ENCODE measurements around the gene MERTK.

The MERTK gene

DNA sequence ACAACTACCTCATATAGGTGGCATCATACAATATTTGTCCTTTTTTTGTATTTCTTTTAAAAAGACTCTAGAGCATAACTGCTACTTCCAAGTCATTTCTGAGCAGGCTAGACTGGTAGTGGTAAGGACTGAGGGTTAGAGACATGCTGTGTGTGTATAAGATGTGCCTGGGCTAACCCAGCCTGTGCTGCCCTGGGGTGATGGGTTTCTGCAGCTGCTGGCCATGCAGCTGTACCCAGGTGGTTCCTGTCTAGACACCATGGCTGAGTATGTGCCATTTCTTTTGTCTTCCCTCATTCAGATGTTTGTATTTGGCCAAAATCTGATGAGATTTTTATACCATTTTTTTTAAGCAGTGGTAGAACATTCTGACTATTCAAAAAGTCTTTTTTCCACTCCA, 40.0 kb downstream of the MERTK start:
- DNase-seq (ENCODE audit: low read depth) = no peak
- TF ChIP-seq, protein P1, sequence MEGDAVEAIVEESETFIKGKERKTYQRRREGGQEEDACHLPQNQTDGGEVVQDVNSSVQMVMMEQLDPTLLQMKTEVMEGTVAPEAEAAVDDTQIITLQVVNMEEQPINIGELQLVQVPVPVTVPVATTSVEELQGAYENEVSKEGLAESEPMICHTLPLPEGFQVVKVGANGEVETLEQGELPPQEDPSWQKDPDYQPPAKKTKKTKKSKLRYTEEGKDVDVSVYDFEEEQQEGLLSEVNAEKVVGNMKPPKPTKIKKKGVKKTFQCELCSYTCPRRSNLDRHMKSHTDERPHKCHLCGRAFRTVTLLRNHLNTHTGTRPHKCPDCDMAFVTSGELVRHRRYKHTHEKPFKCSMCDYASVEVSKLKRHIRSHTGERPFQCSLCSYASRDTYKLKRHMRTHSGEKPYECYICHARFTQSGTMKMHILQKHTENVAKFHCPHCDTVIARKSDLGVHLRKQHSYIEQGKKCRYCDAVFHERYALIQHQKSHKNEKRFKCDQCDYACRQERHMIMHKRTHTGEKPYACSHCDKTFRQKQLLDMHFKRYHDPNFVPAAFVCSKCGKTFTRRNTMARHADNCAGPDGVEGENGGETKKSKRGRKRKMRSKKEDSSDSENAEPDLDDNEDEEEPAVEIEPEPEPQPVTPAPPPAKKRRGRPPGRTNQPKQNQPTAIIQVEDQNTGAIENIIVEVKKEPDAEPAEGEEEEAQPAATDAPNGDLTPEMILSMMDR (IDR thresholded peaks at IDR 0.05; ENCODE audit: control insufficient read depth, extremely low read depth, insufficient read depth) = no peak
- H3K4me3 ChIP-seq (ENCODE audit: low read depth, low read length) = no peak overlapping the region

DNA sequence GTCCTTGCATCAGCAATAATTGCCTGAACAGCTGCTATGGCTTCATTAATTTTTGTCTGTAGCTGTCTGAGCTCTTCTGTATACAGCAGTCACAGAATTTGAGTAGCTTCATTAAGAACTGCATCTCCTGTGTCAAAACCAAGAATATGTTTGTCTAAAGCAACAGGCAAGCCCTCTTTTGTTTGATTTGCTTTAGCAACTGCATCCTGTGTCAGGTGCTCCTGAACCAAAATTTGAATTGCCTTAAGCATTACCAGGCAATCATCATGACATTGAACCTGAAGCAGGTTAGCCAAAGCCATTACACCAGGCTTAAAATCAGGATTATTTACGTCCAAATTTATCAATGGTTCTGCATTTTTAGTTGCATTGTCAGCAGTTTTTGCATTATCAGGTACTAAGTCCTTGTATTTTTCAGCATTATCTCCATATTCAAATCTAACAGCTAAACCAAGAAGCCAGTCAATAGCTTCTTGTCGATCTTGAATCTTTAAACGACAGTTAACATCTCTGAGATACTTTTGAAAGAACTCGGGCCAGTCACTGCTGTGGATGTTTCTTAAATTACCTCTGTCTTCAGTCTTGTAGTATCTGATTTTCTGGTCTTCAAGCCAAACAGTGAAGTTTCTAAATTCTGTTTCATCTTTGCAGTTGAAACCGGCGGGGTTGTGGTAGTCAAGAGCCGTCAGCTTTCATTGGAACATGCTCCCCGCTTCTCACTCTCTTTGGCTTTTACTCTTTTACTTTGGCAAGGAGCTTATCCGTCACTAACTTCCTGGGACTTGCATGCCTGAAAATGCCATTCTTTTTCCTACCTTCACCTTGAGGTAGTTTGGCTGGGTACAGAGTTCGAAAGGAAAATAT, 42.2 kb downstream of the MERTK start:
- no peak overlapping the region for H3K4me3 ChIP-seq (ENCODE audit: low read depth, low read length)
- TF ChIP-seq, protein P1 (IDR thresholded peaks at IDR 0.05; ENCODE audit: control insufficient read depth, extremely low read depth, insufficient read depth) = no peak
- no peak for DNase-seq (ENCODE audit: low read depth)

DNA sequence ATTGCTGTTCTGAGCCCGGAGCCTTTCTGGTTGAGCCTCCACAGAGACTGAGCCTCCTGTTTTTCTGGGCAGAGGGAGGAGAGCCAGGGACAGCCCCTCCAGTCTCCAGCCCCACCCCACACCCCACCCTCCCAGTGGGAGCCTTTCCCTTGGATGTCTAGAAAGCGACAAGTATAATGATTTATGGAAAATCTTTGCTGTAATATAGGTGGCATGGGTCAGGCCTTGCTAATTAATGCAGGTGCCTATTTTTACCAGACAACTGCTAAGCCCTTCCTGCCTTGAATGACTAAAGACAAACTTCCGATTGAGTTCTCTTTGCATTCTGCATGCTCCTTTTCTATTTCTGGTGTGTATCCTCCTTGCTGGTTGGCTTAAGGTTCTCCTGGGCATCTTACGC, 43.1 kb downstream of the MERTK start:
- TF ChIP-seq, protein P1 (IDR thresholded peaks at IDR 0.05; ENCODE audit: control insufficient read depth, extremely low read depth, insufficient read depth) = no peak
- DNase-seq (ENCODE audit: low read depth) = no peak
- no peak overlapping the region for H3K4me3 ChIP-seq (ENCODE audit: low read depth, low read length)

DNA sequence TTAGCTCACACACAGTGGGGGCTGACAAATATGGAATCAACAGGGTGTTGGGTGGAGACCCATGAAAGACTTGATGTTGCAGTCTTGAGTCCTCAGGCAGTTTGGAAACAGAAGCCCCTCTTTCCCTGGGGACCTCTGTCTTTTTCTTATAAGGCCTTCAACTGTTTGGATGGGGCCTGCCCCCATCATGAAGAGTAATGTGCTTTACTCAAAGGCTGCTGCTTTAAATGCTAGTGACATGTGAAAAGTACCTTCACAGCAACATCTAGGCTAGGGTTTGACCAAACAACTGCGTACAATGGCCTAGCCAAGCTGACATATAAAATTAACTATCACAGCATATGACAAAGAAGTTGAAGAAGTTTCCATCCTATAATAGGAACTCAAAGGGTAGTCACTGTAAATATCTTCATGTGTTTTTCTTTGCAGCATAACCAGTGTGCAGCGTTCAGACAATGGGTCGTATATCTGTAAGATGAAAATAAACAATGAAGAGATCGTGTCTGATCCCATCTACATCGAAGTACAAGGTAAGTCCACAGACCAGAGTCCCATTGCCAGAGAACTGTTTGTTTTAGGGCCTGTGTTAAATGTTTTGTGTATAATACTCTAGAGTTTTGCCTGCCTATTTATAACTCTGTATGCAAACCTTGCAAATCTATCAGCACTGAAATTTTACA, 46.3 kb downstream of the MERTK start:
- DNase-seq (ENCODE audit: low read depth) = peak; percentile 95
- TF ChIP-seq, protein P1 (IDR thresholded peaks at IDR 0.05; ENCODE audit: control insufficient read depth, extremely low read depth, insufficient read depth) = no peak
- H3K4me3 ChIP-seq (ENCODE audit: low read depth, low read length) = no peak overlapping the region

DNA sequence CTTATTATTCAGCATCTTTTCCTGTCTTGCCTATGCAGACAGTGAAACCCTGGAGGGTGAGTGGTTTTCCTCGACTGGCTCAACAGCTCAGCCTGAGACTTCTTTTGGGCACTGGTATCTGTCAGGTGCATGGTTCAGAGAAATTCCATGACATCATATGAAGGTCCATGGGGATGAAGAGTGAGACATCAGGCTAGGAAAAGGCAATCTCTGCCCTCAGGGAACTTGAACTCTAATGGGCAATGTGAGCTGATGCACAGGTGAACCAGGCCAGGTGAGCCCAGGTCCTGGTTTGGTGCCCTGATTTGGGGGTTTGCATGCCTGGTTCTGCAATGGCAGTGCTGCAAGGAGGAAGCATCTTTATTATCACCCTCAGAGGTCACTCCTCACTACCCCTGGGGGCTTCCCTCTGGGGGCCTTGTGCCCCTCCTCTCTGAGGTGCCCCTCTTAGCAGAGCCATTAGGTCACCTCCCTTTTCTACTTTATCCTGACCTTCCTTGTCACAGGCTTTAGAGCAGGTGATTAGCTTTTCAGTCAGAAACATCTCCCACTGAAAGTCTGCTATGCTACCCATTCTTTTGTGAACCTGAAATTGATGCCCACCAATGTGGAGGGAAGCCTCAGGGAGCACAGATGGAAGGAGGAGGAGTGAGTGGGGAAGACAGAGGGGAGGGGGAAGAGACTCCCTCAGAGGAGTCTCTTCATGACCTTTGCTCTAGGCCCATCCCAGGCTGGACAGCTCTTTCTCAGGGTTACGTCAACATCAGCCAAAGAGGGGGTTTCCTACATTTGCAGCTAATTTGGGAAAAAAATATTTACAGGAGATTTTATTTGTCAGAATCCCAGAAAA, 47.3 kb downstream of the MERTK start:
- H3K4me3 ChIP-seq (ENCODE audit: low read depth, low read length) = peak overlapping the region; percentile 31
- TF ChIP-seq, protein P1 (IDR thresholded peaks at IDR 0.05; ENCODE audit: control insufficient read depth, extremely low read depth, insufficient read depth) = no peak
- DNase-seq (ENCODE audit: low read depth) = no peak

DNA sequence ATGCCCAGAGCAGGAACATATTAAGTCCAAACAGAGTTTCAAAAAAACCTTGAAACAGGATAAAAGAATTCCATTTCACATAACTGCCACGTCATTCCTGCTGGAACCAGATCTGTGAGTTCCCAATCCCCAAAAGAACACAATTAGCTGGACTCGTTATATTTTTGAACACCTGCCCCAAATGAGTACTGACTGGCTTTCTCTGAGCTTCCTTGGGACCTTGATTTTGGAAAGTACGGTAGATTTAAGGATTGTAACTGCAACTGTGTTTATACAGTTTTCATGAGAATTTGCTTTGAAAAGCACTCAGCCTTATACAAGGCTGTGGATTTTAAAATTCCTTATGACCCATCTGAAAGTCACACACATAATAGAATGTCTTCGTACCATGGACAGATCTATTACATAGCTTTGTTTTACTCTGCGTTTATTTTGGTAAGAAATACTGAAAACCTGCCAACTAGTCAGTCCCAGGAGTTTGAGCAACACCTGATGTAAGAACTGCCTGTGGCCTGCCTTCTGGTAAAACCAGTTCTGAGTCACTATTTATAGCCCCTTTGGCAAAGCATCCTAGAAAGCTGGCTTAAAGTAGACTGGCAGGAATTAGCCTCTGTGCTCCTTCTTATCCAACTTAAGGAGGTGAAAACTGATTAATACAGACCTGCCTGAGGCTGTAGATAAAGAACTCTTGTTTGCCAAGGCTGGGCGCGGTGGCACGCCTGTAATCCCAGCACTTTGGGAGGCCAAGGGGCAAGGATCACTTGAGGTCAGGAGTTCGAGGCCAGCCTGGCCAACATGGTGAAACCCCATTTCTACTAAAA, 48.1 kb downstream of the MERTK start:
- peak; percentile 100 for DNase-seq (ENCODE audit: low read depth)
- TF ChIP-seq, protein P1 (IDR thresholded peaks at IDR 0.05; ENCODE audit: control insufficient read depth, extremely low read depth, insufficient read depth) = no peak
- peak overlapping the region; percentile 31 for H3K4me3 ChIP-seq (ENCODE audit: low read depth, low read length)
